Duodenal mucosa (tissue), 2 donors: ENCODE results near the gene PFKFB2.
"Not testable (repeated sequence)": the region's sequence is repeated elsewhere in the genome, so short reads cannot be mapped to it uniquely, and the experiment has no call there.

Experiments
- H3K27ac ChIP-seq: one replicate; pipeline ENCODE4 v1.7.0; 2013; ENCODE audit warnings: low read depth, low read length
- H3K27me3 ChIP-seq, 2 donors: one replicate each; pipeline ENCODE4 v1.7.0; 2013; ENCODE audit warnings: low read length in 2 of 2, control low read depth in 1 of 2; ENCODE audit not compliant: insufficient read depth in 2 of 2, control insufficient read depth in 1 of 2
- H3K36me3 ChIP-seq, 2 donors: one replicate each; pipeline ENCODE4 v1.7.0; 2013; ENCODE audit warnings: low read length in 2 of 2, control low read depth in 1 of 2; ENCODE audit not compliant: insufficient read depth in 2 of 2, control insufficient read depth in 1 of 2
- H3K4me1 ChIP-seq, 2 donors: one replicate each; pipeline ENCODE4 v1.7.0; 2013; ENCODE audit warnings: low read length in 2 of 2, control low read depth in 1 of 2; ENCODE audit not compliant: insufficient read depth in 2 of 2, control insufficient read depth in 1 of 2
- H3K4me3 ChIP-seq, 2 donors: one replicate each; pipeline ENCODE4 v1.7.0; 2013; ENCODE audit warnings: low read length in 2 of 2, low read depth in 1 of 2
- H3K9ac ChIP-seq, 2 donors: one replicate each; pipeline ENCODE4 v1.7.0; 2013; ENCODE audit warnings: low read length in 2 of 2, low read depth in 1 of 2
- H3K9me3 ChIP-seq, 2 donors: one replicate each; pipeline ENCODE4 v1.7.0; 2013; ENCODE audit warnings: low read length in 2 of 2, control low read depth in 1 of 2; ENCODE audit not compliant: control insufficient read depth in 1 of 2

Gene PFKFB2

DNA sequence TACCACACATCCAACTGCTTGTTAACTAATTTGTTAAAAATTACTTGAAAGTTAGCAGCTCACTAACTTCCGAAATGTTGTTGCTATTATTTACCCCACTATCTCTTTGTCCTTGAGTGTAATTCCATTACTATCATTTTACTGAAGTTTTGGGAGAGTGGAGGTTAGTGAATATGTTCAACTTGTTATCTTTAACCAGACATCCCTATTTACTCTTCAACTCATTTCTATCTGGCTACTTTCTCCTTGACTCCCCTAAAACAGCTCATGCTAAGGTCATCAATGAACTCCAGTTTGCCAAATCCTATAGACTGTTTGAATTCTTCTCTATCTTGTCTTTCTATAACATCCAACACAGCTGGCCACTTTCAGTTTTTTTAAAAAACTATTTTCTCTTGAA is 16.2 kb upstream of the PFKFB2 start:
- Histone ChIP-seq H3K9ac (no peak overlapping the region), H3K27ac (no peak overlapping the region), H3K27me3 (peaks cover 0 to 3% of the 10 kb centered on the region in 2 donors), H3K36me3 (no peaks in the 10 kb centered on the region), H3K4me1 (peaks cover 0 to 15% of the 10 kb centered on the region in 2 donors), H3K4me3 (no peak overlapping the region), H3K9me3 (no peaks in the 10 kb centered on the region)

- H3K9me3 ChIP-seq = no peaks in the 10 kb centered on the region
- no peaks in the 10 kb centered on the region for H3K27me3 ChIP-seq
- H3K4me1 ChIP-seq = peaks cover 0 to 5% of the 10 kb centered on the region in 2 donors
- H3K4me3 ChIP-seq = no peak overlapping the region
- no peak overlapping the region for H3K27ac ChIP-seq
- H3K9ac ChIP-seq = no peak overlapping the region
- peaks cover 0 to 4% of the 10 kb centered on the region in 2 donors for H3K36me3 ChIP-seq
These were observed 13.5 kb upstream of the PFKFB2 start for GRCh38 chr1:207039380-207040180.

DNA sequence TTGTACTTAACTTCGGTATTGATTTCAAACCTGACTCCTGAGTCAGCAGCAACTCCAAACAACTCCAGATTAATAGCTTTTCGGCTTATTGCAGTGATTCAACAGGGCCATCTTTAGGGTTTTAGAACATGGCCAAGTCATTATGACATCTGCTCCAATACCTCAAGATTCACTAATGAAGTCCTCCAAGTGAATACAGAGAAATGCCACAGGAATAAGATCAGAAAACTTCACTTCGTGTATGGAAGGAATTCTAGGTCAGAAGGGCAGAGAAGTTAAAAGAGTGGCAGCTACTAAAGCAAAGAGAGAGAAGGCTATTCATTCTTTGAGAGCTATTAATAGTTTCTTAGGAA is 12.9 kb upstream of the PFKFB2 start:
- Histone ChIP-seq H3K4me1 (peaks cover 0 to 5% of the 10 kb centered on the region in 2 donors), H3K27me3 (no peaks in the 10 kb centered on the region), H3K27ac (no peak overlapping the region), H3K4me3 (no peak overlapping the region), H3K9ac (no peak overlapping the region), H3K36me3 (peaks cover 0 to 4% of the 10 kb centered on the region in 2 donors), H3K9me3 (no peaks in the 10 kb centered on the region)

DNA sequence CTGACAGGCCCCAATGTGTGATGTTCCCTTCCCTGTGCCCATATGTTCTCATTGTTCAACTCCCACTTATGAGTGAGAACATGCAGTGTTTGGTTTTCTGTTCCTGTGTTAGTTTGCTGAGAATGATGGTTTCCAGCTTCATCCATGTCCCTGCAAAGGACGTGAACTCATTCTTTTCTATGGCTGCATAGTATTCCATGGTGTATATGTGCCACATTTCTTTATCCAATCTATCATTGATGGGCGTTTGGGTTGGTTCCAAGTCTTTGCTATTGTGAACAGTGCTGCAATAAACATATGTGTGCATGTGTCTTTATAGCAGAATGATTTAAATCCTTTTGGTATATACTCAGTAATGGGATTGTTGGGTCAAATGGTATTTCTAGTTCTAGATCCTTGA is 11.7 kb upstream of the PFKFB2 start:
- not testable (repeated sequence) for H3K9me3 ChIP-seq, H3K27ac ChIP-seq, H3K9ac ChIP-seq, H3K4me3 ChIP-seq, H3K36me3 ChIP-seq, H3K27me3 ChIP-seq
- H3K4me1 ChIP-seq = peaks cover 0 to 15% of the 10 kb centered on the region in 2 donors

DNA sequence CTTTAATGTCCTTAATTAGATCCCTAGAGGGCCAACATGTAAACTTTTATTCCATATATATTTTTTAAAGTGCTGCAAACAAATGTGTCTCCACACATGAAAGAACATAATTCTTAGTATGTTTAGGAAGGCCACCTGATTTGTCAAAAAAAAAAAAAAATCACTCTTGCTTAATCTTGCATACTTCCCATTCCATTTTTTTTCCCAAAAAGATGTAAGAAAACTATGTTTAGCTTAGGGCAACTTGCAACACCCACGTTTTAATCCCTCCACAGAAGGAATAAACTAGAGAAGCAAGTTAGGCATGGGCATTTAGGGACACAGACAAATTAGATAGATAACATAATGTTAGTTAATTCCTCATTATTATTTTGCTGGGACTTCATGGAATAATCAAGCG is 7.6 kb upstream of the PFKFB2 start:
- Histone ChIP-seq H3K9me3 (no peaks in the 10 kb centered on the region), H3K27ac (no peak overlapping the region), H3K4me3 (no peak overlapping the region), H3K9ac (no peak overlapping the region), H3K27me3 (no peaks in the 10 kb centered on the region), H3K4me1 (peaks cover 9 to 35% of the 10 kb centered on the region in 2 donors), H3K36me3 (peaks cover 14 to 22% of the 10 kb centered on the region in 2 donors)

- no peak overlapping the region for H3K27ac ChIP-seq
- H3K27me3 ChIP-seq = no peaks in the 10 kb centered on the region
- no peak overlapping the region for H3K4me3 ChIP-seq
- no peaks in the 10 kb centered on the region for H3K9me3 ChIP-seq
- H3K4me1 ChIP-seq = peaks cover 24 to 44% of the 10 kb centered on the region in 2 donors
- H3K9ac ChIP-seq = no peak overlapping the region
- peaks cover 14 to 22% of the 10 kb centered on the region in 2 donors for H3K36me3 ChIP-seq
These were observed 5.6 kb upstream of the PFKFB2 start for GRCh38 chr1:207047505-207047904.

- Histone ChIP-seq H3K27me3 (no peaks in the 10 kb centered on the region), H3K4me1 (peaks cover 25 to 44% of the 10 kb centered on the region in 2 donors), H3K4me3 (no peak overlapping the region), H3K36me3 (peaks cover 14 to 22% of the 10 kb centered on the region in 2 donors), H3K27ac (no peak overlapping the region), H3K9me3 (no peaks in the 10 kb centered on the region), H3K9ac (no peak overlapping the region)
These were observed 5.0 kb upstream of the PFKFB2 start for GRCh38 chr1:207048041-207048440.

- no peak overlapping the region for H3K27ac ChIP-seq
- peak overlapping the region in 1 of 2 donors; percentile 97 for H3K9ac ChIP-seq
- H3K36me3 ChIP-seq = peaks cover 14 to 18% of the 10 kb centered on the region in 2 donors
- no peaks in the 10 kb centered on the region for H3K9me3 ChIP-seq
- H3K4me3 ChIP-seq = peak overlapping the region in 1 of 2 donors; percentile 93
- no peaks in the 10 kb centered on the region for H3K27me3 ChIP-seq
- H3K4me1 ChIP-seq = peaks cover 25 to 44% of the 10 kb centered on the region in 2 donors
These were observed 4.0 kb upstream of the PFKFB2 start for GRCh38 chr1:207049054-207049453.

- H3K27ac ChIP-seq = no peak overlapping the region
These were observed 3.6 kb upstream of the PFKFB2 start for GRCh38 chr1:207049514-207049913.

GRCh38 chr1:207049974-207050391 is 3.1 kb upstream of the PFKFB2 start:
- Histone ChIP-seq H3K9ac (peak overlapping the region; percentile 97), H3K36me3 (peaks cover 14 to 18% of the 10 kb centered on the region in 2 donors), H3K27me3 (no peaks in the 10 kb centered on the region), H3K4me1 (peaks cover 28 to 53% of the 10 kb centered on the region in 2 donors), H3K27ac (peak overlapping the region; percentile 85), H3K9me3 (no peaks in the 10 kb centered on the region), H3K4me3 (peak overlapping the region; percentile 90 to 93)

More at GRCh38 chr1:207049514-207049913, 3.6 kb upstream of the PFKFB2 start:
- peaks cover 25 to 48% of the 10 kb centered on the region in 2 donors for H3K4me1 ChIP-seq
- H3K9ac ChIP-seq = peak overlapping the region; percentile 0 to 97
- H3K27me3 ChIP-seq = no peaks in the 10 kb centered on the region
- no peaks in the 10 kb centered on the region for H3K9me3 ChIP-seq
- peaks cover 14 to 18% of the 10 kb centered on the region in 2 donors for H3K36me3 ChIP-seq
- H3K4me3 ChIP-seq = peak overlapping the region; percentile 90 to 93
